IMR-90 (cell line): ENCODE results near the gene NLGN1. TPM values are rescaled to one million over a fixed set of nuclear protein-coding genes. Genes with fewer than 3 reads are reported as not detected.

Experiments used
- ATAC-seq: fragments of 200-7000 bp; cut with Tn5 transposase; 2 replicates; pipeline ENCODE4 v1.9.1; 2020; ENCODE audit warnings: low read depth, mild to moderate bottlenecking, moderate library complexity
- BruUV-seq: library from RNA; stranded (reverse); fragments of 400-500 nt; replicated peaks from 2 replicates; lab custom pipeline; 2021; lab: Mats Ljungman, UMichigan
- CTCF ChIA-PET: fragments of 300-600 bp; formaldehyde crosslinking; extraction: SDS; loops from one replicate; lab custom pipeline; 2021; ENCODE audit warnings: antibody characterized with exemption; lab: Yijun Ruan, JAX
- POLR2A ChIA-PET: fragments of 300-600 bp; sonication (Branson Sonifier 250); formaldehyde crosslinking; loops from one replicate; lab custom pipeline; 2022; ENCODE audit warnings: antibody characterized with exemption; ENCODE audit not compliant: unreplicated experiment; lab: Charles Lee
- DNase-seq: peaks from one replicate; pipeline ENCODE4 v3.0.0; 2013
- H2AFZ ChIP-seq: replicated peaks from 2 replicates; pipeline ENCODE3; 2013; ENCODE audit warnings: low read length, mild to moderate bottlenecking; ENCODE audit not compliant: poor library complexity
- H2AK5ac ChIP-seq: 2 replicates; pipeline ENCODE4 v1.6.1; 2013; ENCODE audit warnings: low read depth, low read length, inconsistent platforms
- H2AK9ac ChIP-seq: replicated peaks from 2 replicates; pipeline ENCODE3; 2013; ENCODE audit warnings: mild to moderate bottlenecking, low read depth, low read length, moderate library complexity; ENCODE audit not compliant: poor library complexity
- H2BK120ac ChIP-seq: 2 replicates; pipeline ENCODE4 v1.6.1; 2013; ENCODE audit warnings: low read depth, low read length, inconsistent platforms
- H2BK15ac ChIP-seq: 3 replicates; pipeline ENCODE4 v1.6.1; 2013; ENCODE audit warnings: low read depth, low read length, inconsistent platforms
- H2BK20ac ChIP-seq: 2 replicates; pipeline ENCODE4 v1.6.1; 2013; ENCODE audit warnings: low read depth, mild to moderate bottlenecking, inconsistent platforms, low read length, moderate library complexity
- H2BK5ac ChIP-seq: 2 replicates; pipeline ENCODE4 v1.6.1; 2013; ENCODE audit warnings: mild to moderate bottlenecking, low read depth, low read length, inconsistent platforms; ENCODE audit not compliant: poor library complexity, severe bottlenecking
- H3K14ac ChIP-seq: replicated peaks from 2 replicates; pipeline ENCODE4 v1.6.1; 2013; ENCODE audit warnings: low read depth, low read length, inconsistent platforms
- H3K18ac ChIP-seq: 2 replicates; pipeline ENCODE4 v1.6.1; 2013; ENCODE audit warnings: low read depth, low read length, control low read depth
- H3K23ac ChIP-seq: 2 replicates; pipeline ENCODE4 v1.6.1; 2013; ENCODE audit warnings: low read depth, low read length, inconsistent platforms
- H3K27ac ChIP-seq: 2 replicates; pipeline ENCODE4 v1.5.1; 2013; ENCODE audit warnings: mild to moderate bottlenecking, control low read depth, low read length; ENCODE audit not compliant: insufficient read depth
- H3K27me3 ChIP-seq: 2 replicates; pipeline ENCODE4 v1.6.1; 2013; ENCODE audit warnings: low read length; ENCODE audit not compliant: control insufficient read depth, insufficient read depth
- H3K36me3 ChIP-seq: 2 replicates; pipeline ENCODE4 v1.6.1; 2013; ENCODE audit warnings: low read length, mixed read lengths; ENCODE audit not compliant: control insufficient read depth, insufficient read depth
- H3K4ac ChIP-seq: 2 replicates; pipeline ENCODE4 v1.6.1; 2013; ENCODE audit warnings: low read depth, low read length, inconsistent platforms
- H3K4me1 ChIP-seq: 2 replicates; pipeline ENCODE4 v1.6.1; 2013; ENCODE audit warnings: low read length, mixed read lengths; ENCODE audit not compliant: control insufficient read depth, insufficient read depth
- H3K4me2 ChIP-seq: 2 replicates; pipeline ENCODE4 v1.6.1; 2013; ENCODE audit warnings: low read depth, mild to moderate bottlenecking, control low read depth, low read length, moderate library complexity
- H3K4me3 ChIP-seq: 2 replicates; pipeline ENCODE4 v1.5.1; 2013; ENCODE audit warnings: low read depth, mild to moderate bottlenecking, control low read depth, low read length, moderate library complexity; ENCODE audit not compliant: insufficient read depth
- H3K56ac ChIP-seq: 2 replicates; pipeline ENCODE4 v1.6.1; 2013; ENCODE audit warnings: low read length, inconsistent platforms; ENCODE audit not compliant: insufficient read depth; ENCODE audit errors: extremely low read depth
- H3K79me1 ChIP-seq, 2 experiments: 2 replicates each; pipeline ENCODE4 v1.6.1; 2013; ENCODE audit warnings: low read length in 2 of 2, inconsistent platforms in 1 of 2, low read depth in 1 of 2
- H3K9ac ChIP-seq: 2 replicates; pipeline ENCODE4 v1.6.1; 2013; ENCODE audit warnings: low read depth, low read length, control low read depth
- H3K9me1 ChIP-seq: 2 replicates; pipeline ENCODE4 v1.6.1; 2013; ENCODE audit warnings: low read length, inconsistent platforms; ENCODE audit not compliant: insufficient read depth
- H3K9me3 ChIP-seq: 2 replicates; pipeline ENCODE4 v1.6.1; 2013; ENCODE audit warnings: low read length; ENCODE audit not compliant: control insufficient read depth, insufficient read depth
- H4K20me1 ChIP-seq: 2 replicates; pipeline ENCODE4 v1.6.1; 2013; ENCODE audit warnings: low read length, inconsistent platforms; ENCODE audit not compliant: insufficient read depth
- H4K5ac ChIP-seq: 2 replicates; pipeline ENCODE4 v1.6.1; 2013; ENCODE audit warnings: mild to moderate bottlenecking, low read depth, low read length, control low read depth
- H4K8ac ChIP-seq, 2 experiments: 2 replicates each; pipeline ENCODE4 v1.6.1; 2013; ENCODE audit warnings: low read depth in 2 of 2, low read length in 2 of 2, control low read depth in 1 of 2, inconsistent platforms in 1 of 2
- H4K91ac ChIP-seq: 2 replicates; pipeline ENCODE4 v1.6.1; 2013; ENCODE audit warnings: low read depth, low read length, inconsistent platforms; ENCODE audit not compliant: insufficient read depth
- BHLHE40 ChIP-seq: fragments of 150-350 bp; IDR thresholded peaks from 2 replicates; pipeline ENCODE4 v1.6.1; 2016; ENCODE audit warnings: mild to moderate bottlenecking, low read depth, low read length
- CHD1 ChIP-seq: IDR thresholded peaks from 2 replicates; pipeline ENCODE4 v1.6.1; 2012; ENCODE audit warnings: low read depth, low read length, improper control_type of control experiment
- CTCF ChIP-seq: conservative IDR thresholded peaks from 2 replicates; pipeline ENCODE4 v1.5.1; 2012; ENCODE audit warnings: mild to moderate bottlenecking, low read depth, low read length, improper control_type of control experiment
- MAZ ChIP-seq: IDR thresholded peaks from 2 replicates; pipeline ENCODE4 v1.6.1; 2012; ENCODE audit warnings: low read depth, mild to moderate bottlenecking, low read length, improper control_type of control experiment, moderate library complexity, borderline replicate concordance
- NFE2L2 ChIP-seq: fragments of 150-350 bp; IDR thresholded peaks from 2 replicates; pipeline ENCODE4 v1.6.1; 2016; ENCODE audit warnings: low read depth, mild to moderate bottlenecking, low read length
- POLR2A ChIP-seq: IDR thresholded peaks from 2 replicates; pipeline ENCODE4 v1.6.1; 2012; ENCODE audit warnings: mild to moderate bottlenecking, low read depth, low read length
- RFX5 ChIP-seq: IDR thresholded peaks from 2 replicates; pipeline ENCODE4 v1.8.0; 2012; ENCODE audit warnings: low read depth, mild to moderate bottlenecking, low read length, moderate library complexity
- SMC3 ChIP-seq: fragments of 150-350 bp; IDR thresholded peaks from 2 replicates; pipeline ENCODE4 v1.6.1; 2016; ENCODE audit warnings: low read depth, mild to moderate bottlenecking, antibody characterized with exemption, low read length, moderate library complexity
- WGBS, 2 experiments: methylation state at CpG; one replicate each; pipeline versions ENCODE4 v1.1.5 to v1.1.7; 2013; ENCODE audit warnings: missing lambda C conversion rate in 2 of 2; ENCODE audit not compliant: insufficient read length in 1 of 2; ENCODE audit errors: extremely low coverage in 2 of 2; 5-methylcytosine and 5-hydroxymethylcytosine counted together
- dilution Hi-C: fragments of 300-500 bp; cut with HindIII; formaldehyde crosslinking; loops from one replicate; pipeline ENCODE4 v1.14.3; 2018; ENCODE audit warnings: low sequenced_read_pairs; ENCODE audit not compliant: unreplicated experiment
- in situ Hi-C: fragments of 300-500 bp; cut with MboI; formaldehyde crosslinking; loops from 3 replicates; pipeline ENCODE4 v1.14.3; 2019; ENCODE audit warnings: low sequenced_read_pairs, inconsistent platforms, mixed read lengths
- intact Hi-C: fragments of 100-400 bp; cut with micrococcal nuclease; formaldehyde crosslinking; loops from 2 replicates; pipeline ENCODE4 v1.10.0; 2022
- polyA plus RNA-seq, 3 experiments: library from polyadenylated mRNA; depleted of rRNA; stranded (reverse); fragments of >200 nt; gene quantifications; 2 replicates each; pipeline ENCODE4 v1.2.3, GENCODE V29; 2012; ENCODE audit warnings: low replicate concordance in 1 of 3
- total RNA-seq: library from RNA; depleted of rRNA; stranded (reverse); fragments of >200 nt; gene quantifications from 2 replicates; pipeline ENCODE4 v1.2.3, GENCODE V29; 2012

The NLGN1 gene
- total and polyA plus RNA-seq, 2 of the 4 experiments (the other 2 are of a cell fraction) = 1.8 to 12.5 TPM

- Histone ChIP-seq H3K27ac (peak overlapping the region; percentile 0; the same call in 1 of the 2 replicates), H3K9ac (peak overlapping the region; percentile 53; the same call in 1 of the 2 replicates), H4K8ac (no peak overlapping the region), H3K79me1 (no peaks in the 10 kb centered on the region), H3K4me2 (peak overlapping the region; percentile 94), H2BK15ac (no peak overlapping the region), H3K9me3 (no peaks in the 10 kb centered on the region), H4K20me1 (no peaks in the 10 kb centered on the region), H4K91ac (peak overlapping the region; percentile 10; the same call in 1 of the 2 replicates), H2BK120ac (peak overlapping the region; percentile 65), H2BK20ac (peak overlapping the region; percentile 29; the same call in 1 of the 2 replicates), H2AK9ac (peak overlapping the region; percentile 0), H3K4ac (0 out of 2 replicates have a peak overlapping the region, but pooled peaks have one; percentile 45), H3K9me1 (no peaks in the 10 kb centered on the region), H3K36me3 (no peaks in the 10 kb centered on the region), H3K27me3 (no peaks in the 10 kb centered on the region), H3K18ac (no peak overlapping the region), H4K5ac (no peak overlapping the region), H3K23ac (peak overlapping the region; percentile 75), H3K4me3 (peak overlapping the region; percentile 62), H3K4me1 (no peaks in the 10 kb centered on the region), H3K56ac (peak overlapping the region; percentile 80; the same call in 1 of the 2 replicates), H3K14ac (no peak overlapping the region; the same call in 1 of the 2 replicates), H2AFZ (peak overlapping the region; percentile 73), H2AK5ac (no peak overlapping the region), H2BK5ac (no peak overlapping the region)
- ATAC-seq = peak; percentile 85
- CTCF ChIA-PET = interaction anchor here (0.7 to 1.3 kb wide), 2 partner anchors 32 to 144 kb away, joined by 3 read pairs; no protein-coding TSS in a partner anchor
- POLR2A ChIA-PET = interaction anchor here (0.5 kb wide), 1 partner anchor 855 kb away, joined by 4 read pairs; no protein-coding TSS in a partner anchor
- intact Hi-C loops (loop anchor here (1.0 to 10.0 kb wide), 6 partner anchors 154 to 856 kb away; no protein-coding TSS in a partner anchor), in situ Hi-C loops (loop anchor here (25.0 kb wide), 1 partner anchor 827 kb away; no protein-coding TSS in a partner anchor), dilution Hi-C loops (no loop called here)
- no TSS peak for BruUV-seq
- peak; percentile 57 for DNase-seq
- TF ChIP-seq BHLHE40 (no peak), POLR2A (no peak), CHD1 (no peak), MAZ (no peak), SMC3 (no peak), NFE2L2 (no peak), CTCF (no peak), RFX5 (no peak)
- WGBS, 2 experiments = 4% methylated on average over 13 of the region's 47 CpGs; no CpG with 5 or more reads in 1 of the 2 experiments
Measured at GRCh38 chr3:173584838-173585831, 187.6 kb downstream of the NLGN1 start.
